Activated CD4-positive, alpha-beta T cell treated with anti-CD3 and anti-CD28 coated beads, Interleukin-2, amount 50 U/mL, for 16 hours (primary cell): ENCODE measurements around the gene ZDHHC11.

ENCODE experiments used
- DNase-seq: peaks from one replicate; pipeline ENCODE4 v3.0.0-alpha.2; 2020

The ZDHHC11 gene

GRCh38 chr5:878125-878524 lies 27.3 kb upstream of the ZDHHC11 start:
- DNase-seq, result no peak

DNA sequence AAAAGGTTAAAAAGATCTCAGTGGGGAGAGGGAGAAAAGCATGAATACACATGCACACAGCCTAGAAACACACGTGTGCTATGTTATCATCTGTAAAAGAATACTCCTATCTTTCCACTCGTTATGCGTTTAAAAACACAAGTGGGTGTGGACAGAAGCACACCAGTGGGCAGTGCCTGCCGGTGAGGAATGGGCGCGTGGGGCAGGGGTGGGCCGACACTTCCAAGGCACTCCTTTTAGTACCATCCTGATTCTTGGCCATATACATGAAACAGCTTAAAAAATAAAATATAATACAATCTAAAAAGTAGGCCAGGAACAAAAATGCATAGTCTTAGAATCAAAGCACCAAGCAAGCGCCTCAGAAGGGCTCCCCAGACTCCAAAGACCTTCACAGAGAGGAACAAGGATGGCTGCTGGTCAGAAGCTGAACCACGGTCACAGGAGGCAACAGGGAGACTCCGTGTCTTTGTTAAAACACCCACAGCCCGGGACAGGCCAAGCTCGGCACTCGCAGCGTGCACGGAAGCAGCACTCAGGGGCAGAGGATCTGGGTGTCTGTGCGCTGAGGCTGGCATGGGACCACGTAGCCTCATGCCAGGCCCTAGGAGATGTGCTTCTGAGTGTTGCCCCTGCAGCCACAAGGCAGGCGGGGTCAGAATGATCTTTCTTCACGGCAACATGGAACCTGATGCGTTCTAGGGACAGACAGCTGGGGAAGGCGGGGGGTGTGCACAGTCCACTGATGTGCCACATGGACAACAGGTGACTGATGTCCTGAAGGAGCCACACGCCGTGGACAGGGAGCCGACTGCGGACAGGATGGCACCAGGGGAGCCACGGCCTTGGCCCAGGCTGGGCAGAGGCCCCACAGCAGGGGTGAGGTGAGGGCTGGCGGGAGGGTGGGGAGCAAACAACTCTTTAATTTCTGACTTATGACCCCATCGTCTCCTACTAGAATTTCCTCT lies 25.9 kb upstream of the ZDHHC11 start:
- DNase-seq, result no peak

- no peak for DNase-seq
Observed at GRCh38 chr5:875931-876330, 25.1 kb upstream of the ZDHHC11 start.

DNA sequence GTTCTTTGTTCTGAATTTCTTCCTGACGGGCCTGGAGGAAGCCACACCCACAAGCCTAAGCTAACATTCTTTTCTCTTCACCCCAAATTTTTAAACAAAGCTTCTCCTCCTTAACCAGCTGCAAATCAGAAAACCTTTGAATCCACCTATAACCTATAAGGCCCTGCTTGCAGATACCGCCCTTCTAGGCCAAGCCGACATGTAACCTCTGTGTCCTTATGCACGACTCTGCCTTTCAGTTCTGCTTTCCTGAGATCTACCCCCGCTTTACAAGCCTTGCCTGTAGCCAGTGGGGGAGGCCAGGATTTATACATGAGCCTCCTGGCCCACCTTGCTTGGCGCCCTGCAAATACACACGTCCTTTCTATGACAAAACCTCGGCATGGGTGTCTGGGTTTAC lies 22.5 kb upstream of the ZDHHC11 start:
- no peak for DNase-seq

- DNase-seq, result no peak
Observed at GRCh38 chr5:872301-872700, 21.5 kb upstream of the ZDHHC11 start.

DNA sequence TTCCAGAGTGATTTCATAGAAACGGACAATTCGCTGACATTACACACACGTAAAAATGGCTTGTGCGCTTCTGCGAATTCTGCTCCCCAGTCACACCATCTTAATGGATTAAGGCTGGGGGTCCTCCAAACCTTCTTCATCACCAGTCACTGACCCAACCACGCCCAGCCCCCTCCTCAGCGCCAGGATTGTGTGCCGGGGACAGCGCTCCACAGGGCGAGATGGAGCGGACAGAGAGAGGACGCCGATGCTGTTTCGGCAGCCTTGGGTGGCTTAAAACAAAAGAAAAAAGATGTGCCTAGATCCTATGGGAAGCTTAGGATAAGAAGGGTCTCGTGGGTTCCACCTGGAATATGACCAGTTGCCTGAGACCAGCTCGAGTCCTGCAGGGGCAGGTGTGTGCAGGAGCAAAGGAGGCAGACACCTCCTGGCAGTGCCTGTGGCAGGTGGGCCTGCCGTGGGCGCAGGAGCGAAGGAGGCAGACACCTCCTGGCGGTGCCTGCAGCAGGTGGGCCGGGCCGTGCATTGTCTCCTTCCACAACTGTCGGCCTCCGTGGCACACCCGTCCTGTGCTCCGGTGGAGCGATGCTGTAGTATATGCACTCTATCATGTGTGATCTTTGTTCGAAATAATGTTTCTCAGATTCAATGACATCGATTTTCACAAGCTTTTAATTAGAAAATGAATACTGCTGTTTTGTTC lies 21.0 kb upstream of the ZDHHC11 start:
- DNase-seq, result no peak

DNA sequence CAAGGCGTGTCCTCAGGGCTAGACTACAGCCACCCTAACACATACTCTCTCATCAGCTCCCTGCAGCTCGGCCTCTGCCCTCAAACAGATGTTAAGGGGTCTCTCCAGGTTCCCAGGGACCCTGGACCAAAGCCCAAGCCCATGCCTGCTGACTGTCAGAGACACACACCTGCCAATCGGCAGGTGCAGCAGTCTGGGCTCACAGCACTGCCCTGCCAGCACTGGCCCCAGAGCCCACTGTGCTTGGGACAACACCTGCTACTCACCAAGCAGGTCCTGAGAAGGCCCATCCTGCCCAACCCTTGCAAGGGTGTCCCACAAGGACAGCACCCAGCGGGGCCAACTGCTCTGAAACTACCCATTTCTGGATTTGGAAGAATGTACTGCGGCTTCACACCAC lies 20.2 kb upstream of the ZDHHC11 start:
- DNase-seq, result no peak

- DNase-seq, result no peak
Observed at GRCh38 chr5:868428-869135, 17.8 kb upstream of the ZDHHC11 start.

DNA sequence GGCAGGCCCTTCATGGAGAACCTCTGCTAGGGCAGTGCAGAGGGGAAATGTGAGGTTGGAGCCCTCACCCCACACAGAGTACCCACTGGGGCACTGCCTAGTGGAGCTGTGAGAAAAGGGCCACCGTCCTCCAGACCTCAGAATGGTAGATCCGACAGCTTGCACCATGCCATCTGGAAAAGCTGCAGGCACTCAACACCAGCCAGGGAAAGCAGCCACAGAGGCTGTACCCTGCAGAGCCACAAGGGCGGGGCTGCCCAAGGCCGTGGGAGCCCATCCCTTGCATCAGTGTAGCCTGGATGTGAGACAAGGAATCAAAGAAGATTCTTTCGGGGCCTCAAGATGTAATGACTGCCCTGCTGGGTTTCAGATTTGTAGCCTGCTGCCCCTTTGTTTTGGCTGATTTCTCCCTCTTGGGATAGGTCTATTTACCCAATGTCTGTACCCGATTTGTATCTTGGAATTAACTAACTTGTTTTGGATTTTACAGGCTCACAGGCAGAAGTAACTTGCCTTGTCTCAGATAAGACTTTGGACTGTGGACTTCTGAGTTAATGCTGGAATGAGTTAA lies 16.6 kb upstream of the ZDHHC11 start:
- DNase-seq, result no peak

DNA sequence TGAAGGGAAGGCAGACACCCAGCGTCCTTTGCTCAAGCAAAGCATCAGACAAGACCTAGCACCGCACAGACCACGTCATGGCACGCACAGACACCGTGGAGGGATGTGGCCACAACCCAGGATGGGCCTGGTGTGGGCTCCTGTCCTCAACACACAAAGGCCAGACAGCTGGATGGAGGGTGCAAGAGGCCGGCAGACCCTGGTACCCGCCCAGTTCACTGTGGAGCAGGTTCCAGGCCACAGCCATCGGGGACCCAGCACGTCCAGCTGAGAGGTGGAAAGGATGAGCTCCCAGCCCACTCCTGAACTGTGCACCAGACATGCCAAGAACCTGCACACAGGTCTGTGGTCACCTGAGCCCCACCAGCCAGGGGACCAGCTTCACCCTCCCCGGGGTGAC lies 15.0 kb upstream of the ZDHHC11 start:
- no peak for DNase-seq

DNA sequence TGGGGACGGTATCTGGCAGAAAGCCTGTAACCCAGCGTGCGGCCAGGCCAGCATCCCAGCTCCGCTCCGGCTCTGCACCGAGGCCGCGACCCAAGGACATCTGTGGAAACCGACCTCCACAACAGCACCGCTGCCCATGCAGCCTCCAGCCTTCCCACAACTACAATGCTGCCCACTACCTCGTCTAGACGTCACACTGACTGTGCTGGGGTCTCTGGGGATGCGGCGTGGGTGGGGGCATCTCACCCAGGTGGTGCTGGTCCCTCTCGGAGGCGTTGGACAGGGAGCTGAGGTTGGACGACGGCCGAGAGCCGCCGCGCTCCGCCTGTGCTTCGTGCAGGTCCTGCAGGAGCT lies 14.4 kb upstream of the ZDHHC11 start:
- DNase-seq, result no peak

- DNase-seq, result no peak
Observed at GRCh38 chr5:864492-865167, 13.8 kb upstream of the ZDHHC11 start.

DNA sequence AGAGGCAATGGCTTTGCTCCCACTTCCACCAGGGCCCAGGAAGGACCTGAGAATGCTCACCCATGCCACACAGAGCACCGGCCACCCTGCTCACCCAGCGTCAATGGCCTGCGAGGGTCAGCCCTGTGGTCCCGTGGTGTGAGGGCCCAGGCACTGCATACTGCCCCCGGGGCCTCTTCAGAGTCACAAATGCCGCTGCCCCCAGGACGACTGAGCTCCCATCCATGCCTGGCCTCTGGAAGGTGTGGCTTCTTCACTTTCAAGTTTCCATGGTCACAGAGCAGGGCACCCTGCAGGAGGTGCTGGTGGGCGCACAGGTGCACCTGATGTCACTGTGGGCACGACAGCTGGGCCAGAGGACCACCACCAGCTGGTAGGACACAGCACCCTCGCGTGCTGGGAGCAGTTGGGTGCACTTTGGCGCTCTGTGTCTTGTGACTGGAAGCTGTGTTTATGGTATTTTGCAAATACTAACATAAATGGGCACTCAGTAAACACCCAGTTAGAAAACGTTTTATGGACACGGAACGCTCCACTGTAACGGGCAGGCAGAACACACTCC lies 12.5 kb upstream of the ZDHHC11 start:
- no peak for DNase-seq

DNA sequence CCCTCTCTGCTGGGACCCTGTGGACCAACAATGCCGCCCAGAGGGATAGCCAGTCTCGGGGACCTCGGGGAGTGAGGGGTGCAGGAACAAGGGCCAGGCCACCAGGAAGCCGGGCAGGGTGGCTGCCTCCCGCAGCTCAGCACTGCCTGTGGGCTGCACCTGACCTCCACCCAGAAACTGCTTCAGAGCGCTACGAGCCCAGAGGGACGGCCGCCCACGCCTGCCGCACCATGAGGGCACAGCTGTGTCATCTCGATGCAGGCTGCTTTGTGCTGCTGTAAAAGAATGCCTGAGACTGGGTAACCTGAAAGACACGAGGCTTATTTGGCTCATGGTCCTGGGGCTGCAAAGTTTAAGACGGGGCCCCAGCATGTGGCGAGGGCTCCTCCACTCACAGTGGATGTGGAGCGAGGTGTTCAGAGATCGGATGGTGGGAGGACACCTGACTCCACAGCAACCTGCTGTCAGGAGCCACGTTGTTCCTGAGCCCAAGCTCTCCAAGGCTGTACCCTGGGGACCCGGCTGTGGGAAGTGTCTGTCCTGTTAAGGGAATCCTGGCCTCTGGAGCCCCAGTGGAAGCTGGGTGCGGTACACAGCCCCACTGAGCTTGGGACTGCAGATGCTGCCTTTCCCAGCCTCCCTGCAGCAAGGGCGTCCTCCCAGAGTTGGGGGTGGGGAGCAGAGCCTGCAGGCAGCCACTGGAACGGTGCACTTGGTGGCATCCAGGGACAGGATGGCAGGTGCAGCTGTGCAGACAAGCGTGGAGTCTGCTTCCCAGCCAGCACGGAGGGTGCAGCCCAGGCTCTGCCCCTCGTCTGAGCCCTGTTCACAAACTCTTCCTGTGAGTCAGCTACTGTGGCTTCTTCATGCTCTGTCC lies 11.8 kb upstream of the ZDHHC11 start:
- DNase-seq, result no peak

- no peak for DNase-seq
Observed at GRCh38 chr5:861442-862366, 10.9 kb upstream of the ZDHHC11 start.

GRCh38 chr5:860506-861150 lies 9.8 kb upstream of the ZDHHC11 start:
- no peak for DNase-seq

DNA sequence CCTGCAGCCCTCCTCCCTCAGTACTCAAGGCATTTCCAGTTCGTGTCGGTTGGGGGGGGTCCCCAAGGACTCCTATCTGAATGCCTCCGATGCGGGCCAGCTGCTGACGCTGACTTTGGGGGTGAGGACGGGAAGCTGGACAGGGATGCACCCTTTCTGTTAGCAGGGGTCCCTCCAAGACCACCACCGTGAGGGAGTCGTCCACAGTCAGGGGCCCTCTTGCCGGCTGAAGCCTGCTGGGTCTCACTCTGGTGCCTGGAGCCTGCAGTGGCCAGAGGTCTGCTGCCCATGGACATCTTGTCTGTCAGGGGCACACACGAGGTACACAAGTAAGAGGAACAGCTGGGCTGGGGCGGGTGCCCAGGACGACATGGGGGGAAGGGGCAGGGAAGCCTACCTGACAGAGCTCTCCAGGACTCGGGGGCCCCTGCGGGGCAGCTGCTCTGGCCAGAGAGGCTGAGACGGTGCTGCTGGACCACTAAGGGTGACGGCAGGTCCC lies 9.1 kb upstream of the ZDHHC11 start:
- no peak for DNase-seq

- no peak for DNase-seq
Observed at GRCh38 chr5:859391-859790, 8.6 kb upstream of the ZDHHC11 start.

GRCh38 chr5:858726-859125 lies 7.9 kb upstream of the ZDHHC11 start:
- DNase-seq, result no peak
